ENCODE results near the gene FGF10.

The FGF10 gene

GRCh38 chr5:44389090-44389822 lies at the start of gene FGF10:
TSS of gene FGF10 (minus strand) at chr5:44389420. CDS start at chr5:44388682, 738 bp downstream.
- no peak for DNase-seq

GRCh38 chr5:44426944-44427343 lies 37.7 kb upstream of the FGF10 start:
- DNase-seq, result no peak

GRCh38 chr5:44412286-44412685 lies 23.1 kb upstream of the FGF10 start:
- no peak for DNase-seq

GRCh38 chr5:44402084-44402483 lies 12.9 kb upstream of the FGF10 start:
- no peak for DNase-seq

- DNase-seq, result no peak
Measured at GRCh38 chr5:44401611-44402010, 12.4 kb upstream of the FGF10 start.

- no peak for DNase-seq
Measured at GRCh38 chr5:44398382-44398781, 9.2 kb upstream of the FGF10 start.

- no peak for DNase-seq
Measured at GRCh38 chr5:44396312-44396711, 7.1 kb upstream of the FGF10 start.

- no peak for DNase-seq
Measured at GRCh38 chr5:44390351-44390750, 1.1 kb upstream of the FGF10 start.

GRCh38 chr5:44389823-44390143 lies 563 bp upstream of the FGF10 start:
- DNase-seq, result no peak

GRCh38 chr5:44388321-44389089 lies 715 bp downstream of the FGF10 start:
- DNase-seq, result no peak

- DNase-seq, result no peak
Measured at GRCh38 chr5:44387921-44388320, 1.3 kb downstream of the FGF10 start.

- no peak for DNase-seq
Measured at GRCh38 chr5:44387406-44387805, 1.8 kb downstream of the FGF10 start.

- DNase-seq, result no peak
Measured at GRCh38 chr5:44385291-44385900, 3.8 kb downstream of the FGF10 start.

- DNase-seq, result no peak
Measured at GRCh38 chr5:44384816-44385215, 4.4 kb downstream of the FGF10 start.

- no peak for DNase-seq
Measured at GRCh38 chr5:44382894-44383293, 6.3 kb downstream of the FGF10 start.

- DNase-seq, result no peak
Measured at GRCh38 chr5:44377057-44377456, 12.2 kb downstream of the FGF10 start.

- no peak for DNase-seq
Measured at GRCh38 chr5:44372028-44372427, 17.2 kb downstream of the FGF10 start.

- DNase-seq, result no peak
Measured at GRCh38 chr5:44367203-44367602, 22.0 kb downstream of the FGF10 start.

GRCh38 chr5:44365345-44365744 lies 23.9 kb downstream of the FGF10 start:
- no peak for DNase-seq

- no peak for DNase-seq
Measured at GRCh38 chr5:44364097-44364496, 25.1 kb downstream of the FGF10 start.

- no peak for DNase-seq
Measured at GRCh38 chr5:44361342-44362001, 27.7 kb downstream of the FGF10 start.

- DNase-seq, result no peak
Measured at GRCh38 chr5:44360919-44361318, 28.3 kb downstream of the FGF10 start.

GRCh38 chr5:44358421-44358820 lies 30.8 kb downstream of the FGF10 start:
- DNase-seq, result no peak

- DNase-seq, result no peak
Measured at GRCh38 chr5:44356231-44356630, 33.0 kb downstream of the FGF10 start.
